GM10847 (cell line): ENCODE results near the gene PARL.

ENCODE experiments used
- POLR2A ChIP-seq: IDR thresholded peaks from 2 replicates; pipeline ENCODE4 v1.6.1; 2011; ENCODE audit not compliant: insufficient read length; ENCODE audit errors: extremely low read depth

PARL gene

GRCh38 chr3:183818706-183819624 is 65.7 kb downstream of the PARL start:
- no peak for TF ChIP-seq POLR2A

GRCh38 chr3:183818041-183818620 is 66.5 kb downstream of the PARL start:
- TF ChIP-seq POLR2A, result no peak

GRCh38 chr3:183817639-183818038 is 67.0 kb downstream of the PARL start:
- no peak for TF ChIP-seq POLR2A

GRCh38 chr3:183816681-183817510 is 67.8 kb downstream of the PARL start:
- TF ChIP-seq POLR2A, result no peak

- no peak for TF ChIP-seq POLR2A
Measured at GRCh38 chr3:183815951-183816475, 68.7 kb downstream of the PARL start.

GRCh38 chr3:183815563-183815940 is 69.1 kb downstream of the PARL start:
- no peak for TF ChIP-seq POLR2A

- no peak for TF ChIP-seq POLR2A
Measured at GRCh38 chr3:183814240-183814639, 70.4 kb downstream of the PARL start.

GRCh38 chr3:183812761-183813445 is 71.8 kb downstream of the PARL start:
- no peak for TF ChIP-seq POLR2A

- TF ChIP-seq POLR2A, result no peak
Measured at GRCh38 chr3:183811638-183812037, 73.0 kb downstream of the PARL start.

- TF ChIP-seq POLR2A, result no peak
Measured at GRCh38 chr3:183810643-183811594, 73.8 kb downstream of the PARL start.

GRCh38 chr3:183809270-183809669 is 75.4 kb downstream of the PARL start:
- TF ChIP-seq POLR2A, result no peak

GRCh38 chr3:183808355-183808754 is 76.3 kb downstream of the PARL start:
- no peak for TF ChIP-seq POLR2A

- no peak for TF ChIP-seq POLR2A
Measured at GRCh38 chr3:183807881-183808280, 76.8 kb downstream of the PARL start.

GRCh38 chr3:183807209-183807728 is 77.4 kb downstream of the PARL start:
- TF ChIP-seq POLR2A, result no peak

GRCh38 chr3:183802989-183803388 is 81.7 kb downstream of the PARL start:
- TF ChIP-seq POLR2A, result no peak
